ENCODE data around the gene ZNF592. TPM values are rescaled to one million over a fixed set of nuclear protein-coding genes. Genes with fewer than 3 reads are reported as not detected.

The ZNF592 gene
- total and polyA plus RNA-seq, 7 donors = 6.0 to 20.4 (median 13.6) TPM

GRCh38 chr15:84817466-84818081 lies 69.2 kb downstream of the ZNF592 start:
- no peak for DNase-seq
- intact Hi-C loops (cut with DNase I) = loop anchor here (2.0 to 5.0 kb wide), 2 partner anchors 69 to 165 kb away; partner anchors contain the start of genes WDR73 and ZNF592

GRCh38 chr15:84818261-84819131 lies 70.1 kb downstream of the ZNF592 start:
- Histone ChIP-seq H3K27ac (peak overlapping the region; percentile 76 to 94 (median 86)), H3K4me1 (peaks cover 0 to 67% (median 56%) of the 10 kb centered on the region in 4 donors), H3K36me3 (no peaks in the 10 kb centered on the region), H3K27me3 (no peaks in the 10 kb centered on the region), H3K4me3 (peak overlapping the region in 3 of 4 donors; percentile 44 to 66 (median 55)), H3K9me3 (no peaks in the 10 kb centered on the region)
- 72 to 75% methylated on average over 9 of the region's 9 CpGs for WGBS, 2 donors
- no peak for DNase-seq
- intact Hi-C loops (cut with DNase I) = loop anchor here (5.0 kb wide), 1 partner anchor 166 kb away; the partner anchor contains the start of gene WDR73
- no peak for TF ChIP-seq POLR2A (IDR thresholded peaks at IDR 0.05)
- peak in 1 of 4 donors; percentile 2 for TF ChIP-seq POLR2AphosphoS5 (IDR thresholded peaks at IDR 0.05)

More at GRCh38 chr15:84817466-84818081, 69.2 kb downstream of the ZNF592 start:
- Histone ChIP-seq H3K36me3 (no peaks in the 10 kb centered on the region), H3K27me3 (no peaks in the 10 kb centered on the region), H3K27ac (peak overlapping the region; percentile 76 to 94 (median 86)), H3K4me1 (peaks cover 0 to 58% (median 50%) of the 10 kb centered on the region in 4 donors), H3K9me3 (no peaks in the 10 kb centered on the region), H3K4me3 (peak overlapping the region; percentile 32 to 66 (median 50))
- TF ChIP-seq EP300 (IDR thresholded peaks at IDR 0.05) = no peak
- TF ChIP-seq POLR2A (IDR thresholded peaks at IDR 0.05) = no peak
- peak in 1 of 4 experiments; percentile 17 for TF ChIP-seq CTCF (IDR thresholded peaks at IDR 0.05)
- no peak for TF ChIP-seq POLR2AphosphoS5 (IDR thresholded peaks at IDR 0.05)
- WGBS, 2 donors = 31 to 38% methylated on average over 27 of the region's 27 CpGs

GRCh38 chr15:84819291-84819768 lies 70.9 kb downstream of the ZNF592 start:
- intact Hi-C loops (cut with DNase I) = loop anchor here (5.0 kb wide), 1 partner anchor 167 kb away; the partner anchor contains the start of gene WDR73

GRCh38 chr15:84819791-84820190 lies 71.4 kb downstream of the ZNF592 start:
- intact Hi-C loops (cut with DNase I) = loop anchor here (5.0 kb wide), 1 partner anchor 167 kb away; the partner anchor contains the start of gene WDR73
- no peak for DNase-seq
- H3K27ac ChIP-seq = peak overlapping the region in 3 of 4 donors; percentile 76 to 94 (median 92)

More at GRCh38 chr15:84819291-84819768, 70.9 kb downstream of the ZNF592 start:
- no peak for DNase-seq
- 61 to 65% methylated on average over 3 of the region's 3 CpGs for WGBS, 2 donors
- Histone ChIP-seq H3K9me3 (no peaks in the 10 kb centered on the region), H3K27me3 (no peaks in the 10 kb centered on the region), H3K27ac (peak overlapping the region; percentile 76 to 94 (median 86)), H3K36me3 (no peaks in the 10 kb centered on the region), H3K4me1 (peaks cover 0 to 76% (median 64%) of the 10 kb centered on the region in 4 donors), H3K4me3 (peak overlapping the region in 1 of 4 donors; percentile 5)
- TF ChIP-seq POLR2AphosphoS5 (IDR thresholded peaks at IDR 0.05) (no peak), EP300 (IDR thresholded peaks at IDR 0.05) (no peak), CTCF (IDR thresholded peaks at IDR 0.05) (no peak), POLR2A (IDR thresholded peaks at IDR 0.05) (no peak)

More at GRCh38 chr15:84819791-84820190, 71.4 kb downstream of the ZNF592 start:
- Histone ChIP-seq H3K4me3 (no peak overlapping the region), H3K36me3 (no peaks in the 10 kb centered on the region), H3K9me3 (no peaks in the 10 kb centered on the region), H3K4me1 (peaks cover 0 to 80% (median 68%) of the 10 kb centered on the region in 4 donors), H3K27me3 (no peaks in the 10 kb centered on the region)
- WGBS, 2 donors = 90 to 95% methylated on average over 2 of the region's 2 CpGs
- no peak for TF ChIP-seq EP300 (IDR thresholded peaks at IDR 0.05)
- TF ChIP-seq CTCF (IDR thresholded peaks at IDR 0.05) = no peak
- TF ChIP-seq POLR2AphosphoS5 (IDR thresholded peaks at IDR 0.05) = no peak
- TF ChIP-seq POLR2A (IDR thresholded peaks at IDR 0.05) = no peak

All from sigmoid colon (tissue), 7 donors.